Measurements from ENCODE around the gene TNFSF9.

- TF ChIP-seq CTCF (IDR thresholded peaks at IDR 0.05), result no peak
- TF ChIP-seq POLR2A (IDR thresholded peaks at IDR 0.05), result no peak
- TF ChIP-seq EP300 (IDR thresholded peaks at IDR 0.05), result no peak
- TF ChIP-seq POLR2AphosphoS5 (IDR thresholded peaks at IDR 0.05), result no peak
Measured at GRCh38 chr19:6484831-6485230, 46.0 kb upstream of the TNFSF9 start.
